ENCODE data around the gene FGD5. TPM values are rescaled to one million over a fixed set of nuclear protein-coding genes. Genes with fewer than 3 reads are reported as not detected.

FGD5 gene
- total and polyA plus RNA-seq, 8 donors, result 25.4 to 49.4 (median 41.7) TPM

DNA sequence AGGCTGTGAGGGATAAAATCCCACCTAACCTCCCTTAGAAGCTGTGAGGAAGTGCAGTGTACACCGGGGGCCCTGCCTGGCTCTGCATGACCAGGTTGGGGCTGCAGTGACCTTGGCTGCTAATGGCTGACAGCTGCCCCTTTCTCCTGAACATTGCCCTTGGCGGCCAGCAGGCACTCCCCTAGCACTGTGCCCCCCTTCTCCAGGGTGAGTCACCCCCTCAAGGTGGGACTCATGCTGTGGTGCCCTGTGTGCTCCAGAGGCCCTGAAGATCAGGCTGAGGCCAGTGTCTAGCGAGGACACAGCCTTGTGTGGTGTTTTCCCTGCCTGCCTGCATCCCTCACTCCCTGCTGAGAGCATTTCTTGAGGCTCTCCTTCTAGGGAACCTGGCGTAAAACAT is 21.0 kb upstream of the FGD5 start:
- no peak for TF ChIP-seq CTCF (IDR thresholded peaks at IDR 0.05)
- DNase-seq (peak in 1 of 4 donors; percentile 19), ATAC-seq (no peak)
- no peaks in the 10 kb centered on the region for H3K36me3 ChIP-seq
- H3K27me3 ChIP-seq, result no peaks in the 10 kb centered on the region
- peaks cover 0 to under 1% of the 10 kb centered on the region in 2 donors for H3K4me1 ChIP-seq
- no peak overlapping the region for H3K4me3 ChIP-seq
- intact Hi-C loops (cut with DNase I), result no loop called here
- H3K9me3 ChIP-seq, result no peaks in the 10 kb centered on the region
- H3K27ac ChIP-seq, result no peak overlapping the region

DNA sequence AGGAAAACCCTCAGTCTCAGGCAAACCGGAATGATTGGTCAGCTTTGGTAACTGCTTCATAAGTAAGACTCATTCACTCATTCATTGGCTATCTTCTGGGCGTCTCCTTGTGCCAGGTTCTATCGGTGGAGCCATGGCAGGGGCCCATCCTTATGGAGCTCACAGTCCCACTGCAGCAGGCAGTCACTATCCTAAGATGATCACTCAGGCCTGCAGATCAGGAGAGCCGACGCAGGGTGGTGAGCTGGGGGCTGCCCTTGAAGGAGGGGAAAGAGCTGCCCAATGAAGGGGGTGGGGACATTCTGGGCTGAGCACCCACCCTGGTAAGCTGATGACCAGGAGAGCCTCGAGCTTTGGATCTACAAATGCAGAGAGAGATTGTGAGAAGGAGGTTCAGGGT is 20.5 kb upstream of the FGD5 start:
- H3K4me1 ChIP-seq, result peaks cover 0 to under 1% of the 10 kb centered on the region in 2 donors
- DNase-seq (peak in 1 of 4 donors; percentile 14), ATAC-seq (no peak)
- H3K4me3 ChIP-seq, result no peak overlapping the region
- no peak overlapping the region for H3K27ac ChIP-seq
- no peak for TF ChIP-seq CTCF (IDR thresholded peaks at IDR 0.05)
- no peaks in the 10 kb centered on the region for H3K27me3 ChIP-seq
- intact Hi-C loops (cut with DNase I), result no loop called here
- H3K9me3 ChIP-seq, result no peaks in the 10 kb centered on the region
- H3K36me3 ChIP-seq, result no peaks in the 10 kb centered on the region

GRCh38 chr3:14799146-14799545 is 19.6 kb upstream of the FGD5 start:
- TF ChIP-seq CTCF (IDR thresholded peaks at IDR 0.05), result no peak
- Histone ChIP-seq H3K4me1 (peaks cover 0 to 3% of the 10 kb centered on the region in 2 donors), H3K4me3 (no peak overlapping the region), H3K9me3 (no peaks in the 10 kb centered on the region), H3K27ac (no peak overlapping the region), H3K27me3 (peaks cover 0 to 7% of the 10 kb centered on the region in 2 donors), H3K36me3 (no peaks in the 10 kb centered on the region)
- ATAC-seq (no peak), DNase-seq (no peak)
- intact Hi-C loops (cut with DNase I), result no loop called here

GRCh38 chr3:14801031-14801430 is 17.7 kb upstream of the FGD5 start:
- H3K27ac ChIP-seq, result no peak overlapping the region
- DNase-seq, result peak in 1 of 4 donors; percentile 15
- intact Hi-C loops (cut with DNase I), result no loop called here

More at GRCh38 chr3:14801031-14801430, 17.7 kb upstream of the FGD5 start:
- Histone ChIP-seq H3K36me3 (no peaks in the 10 kb centered on the region), H3K4me1 (peaks cover 0 to 20% of the 10 kb centered on the region in 2 donors), H3K9me3 (no peaks in the 10 kb centered on the region), H3K4me3 (no peak overlapping the region), H3K27me3 (peaks cover 0 to 14% of the 10 kb centered on the region in 2 donors)
- TF ChIP-seq CTCF (IDR thresholded peaks at IDR 0.05), result no peak
- no peak for ATAC-seq
